HG03432 (cell line): Measurements from ENCODE around the gene OR12D2.
"Not testable (repeated sequence)": the region's sequence is repeated elsewhere in the genome, so short reads cannot be mapped to it uniquely, and the experiment has no call there.

Experiments used
- ATAC-seq: cut with Tn5 transposase; IDR thresholded peaks from one replicate; pipeline ENCODE4 v1.9.1; 2021; ENCODE audit warnings: mild to moderate bottlenecking, moderate library complexity; ENCODE audit not compliant: unreplicated experiment

OR12D2 gene

GRCh38 chr6:29395331-29395730, at the start of gene OR12D2:
Gene OR12D2, plus strand, starts transcription at chr6:29395631. Its CDS starts 1,069 bp downstream, at chr6:29396700.
- no peak for ATAC-seq

- not testable (repeated sequence) for ATAC-seq
Observed at GRCh38 chr6:29349348-29349747, 46.1 kb upstream of the OR12D2 start.

GRCh38 chr6:29354980-29355379, 40.5 kb upstream of the OR12D2 start:
- no peak for ATAC-seq

GRCh38 chr6:29355603-29356002, 39.8 kb upstream of the OR12D2 start:
- ATAC-seq = no peak

GRCh38 chr6:29368765-29369164, 26.7 kb upstream of the OR12D2 start, which contains the start of gene OR5V1:
Gene OR5V1, minus strand, starts transcription at chr6:29368865. Its CDS starts 12,670 bp downstream, at chr6:29356195.
- ATAC-seq = no peak

- ATAC-seq = no peak
Observed at GRCh38 chr6:29375191-29375590, 20.2 kb upstream of the OR12D2 start, which contains the start of gene OR12D3. Gene OR12D3, minus strand, starts transcription at chr6:29375291. Its CDS starts 4 bp downstream, at chr6:29375287.

- no peak for ATAC-seq
Observed at GRCh38 chr6:29376003-29376402, 19.4 kb upstream of the OR12D2 start.

GRCh38 chr6:29388533-29388932, 6.9 kb upstream of the OR12D2 start:
- no peak for ATAC-seq

- no peak for ATAC-seq
Observed at GRCh38 chr6:29399525-29399924, 4.1 kb downstream of the OR12D2 start.

GRCh38 chr6:29403801-29404200, 8.4 kb downstream of the OR12D2 start:
- ATAC-seq = no peak

GRCh38 chr6:29414588-29414987, 19.2 kb downstream of the OR12D2 start, which contains the start of gene OR12D1:
Gene OR12D1, plus strand, starts transcription at chr6:29414928.
- ATAC-seq = no peak

- no peak for ATAC-seq
Observed at GRCh38 chr6:29419516-29419915, 24.1 kb downstream of the OR12D2 start.

- no peak for ATAC-seq
Observed at GRCh38 chr6:29424168-29424567, 28.7 kb downstream of the OR12D2 start.

GRCh38 chr6:29424575-29424974, 29.1 kb downstream of the OR12D2 start:
- no peak for ATAC-seq

- no peak for ATAC-seq
Observed at GRCh38 chr6:29425075-29425474, 29.6 kb downstream of the OR12D2 start.

GRCh38 chr6:29426654-29427053, 31.2 kb downstream of the OR12D2 start:
- no peak for ATAC-seq

GRCh38 chr6:29436730-29437129, 41.3 kb downstream of the OR12D2 start:
- not testable (repeated sequence) for ATAC-seq

GRCh38 chr6:29439006-29439405, 43.6 kb downstream of the OR12D2 start, which contains the start of gene OR10C1:
Gene OR10C1, plus strand, starts transcription at chr6:29439306. Its CDS starts 710 bp downstream, at chr6:29440016.
- no peak for ATAC-seq

- ATAC-seq = no peak
Observed at GRCh38 chr6:29442719-29443118, 47.3 kb downstream of the OR12D2 start.

- ATAC-seq = not testable (repeated sequence)
Observed at GRCh38 chr6:29444031-29444430, 48.6 kb downstream of the OR12D2 start.
